H1 (cell line): ENCODE data around the gene BTNL8. TPM values are rescaled to one million over a fixed set of nuclear protein-coding genes. Genes with fewer than 3 reads are reported as not detected.

ENCODE experiments used
- CTCF ChIA-PET: fragments of 300-600 bp; sonication (Branson Sonifier 250); formaldehyde crosslinking; loops from one replicate; lab custom pipeline; 2021; ENCODE audit not compliant: partially characterized antibody; lab: Charles Lee
- POLR2A ChIA-PET: fragments of 300-600 bp; sonication (Branson Sonifier 250); formaldehyde crosslinking; loops from one replicate; lab custom pipeline; 2021; ENCODE audit warnings: inconsistent platforms; ENCODE audit not compliant: partially characterized antibody; lab: Charles Lee
- DNase-seq, 2 experiments: peaks; one replicate each; pipeline versions ENCODE4 v3.0.0 to v3.0.0-alpha.2; 2010 to 2022; ENCODE audit warnings: low spot score in 2 of 2, low read depth in 1 of 2, mixed read lengths in 1 of 2
- FAIRE-seq: peaks from 2 replicates; lab custom pipeline; 2011; peaks lifted over from hg19 to GRCh38; lab: Jason Lieb, UNC
- H2AFZ ChIP-seq: 2 replicates; pipeline ENCODE4 v1.8.1; 2012; ENCODE audit warnings: low read length, inconsistent platforms
- H2AK5ac ChIP-seq: 2 replicates; pipeline ENCODE4 v1.6.1; 2013; ENCODE audit warnings: low read depth, low read length
- H2BK120ac ChIP-seq: replicated peaks from 2 replicates; pipeline ENCODE3; 2013; ENCODE audit warnings: low read depth, low read length, inconsistent platforms
- H2BK12ac ChIP-seq: 2 replicates; pipeline ENCODE4 v1.6.1; 2013; ENCODE audit warnings: low read depth, low read length
- H2BK15ac ChIP-seq: 2 replicates; pipeline ENCODE4 v1.6.1; 2013; ENCODE audit warnings: low read length
- H2BK20ac ChIP-seq: 2 replicates; pipeline ENCODE4 v1.6.1; 2013; ENCODE audit warnings: low read length
- H2BK5ac ChIP-seq: 2 replicates; pipeline ENCODE4 v1.6.1; 2013; ENCODE audit warnings: low read depth, low read length
- H3K14ac ChIP-seq: 2 replicates; pipeline ENCODE4 v1.6.1; 2013; ENCODE audit warnings: inconsistent platforms; ENCODE audit not compliant: insufficient read length
- H3K18ac ChIP-seq: 2 replicates; pipeline ENCODE4 v1.6.1; 2013; ENCODE audit warnings: low read length; ENCODE audit errors: extremely low read depth
- H3K23ac ChIP-seq: 2 replicates; pipeline ENCODE4 v1.6.1; 2013; ENCODE audit warnings: inconsistent platforms; ENCODE audit not compliant: insufficient read length
- H3K23me2 ChIP-seq: 2 replicates; pipeline ENCODE4 v1.6.1; 2013; ENCODE audit warnings: low read depth, low read length
- H3K27ac ChIP-seq: 2 replicates; pipeline ENCODE4 v1.6.1; 2011; ENCODE audit warnings: low read depth, low read length, inconsistent platforms
- H3K27me3 ChIP-seq, 4 experiments: replicated peaks in 1 of 4; 1 replicate in 1 of 4; 2 replicates in 3 of 4; pipeline versions ENCODE4 v1.6.1 to v1.8.1; 2011 to 2013; ENCODE audit warnings: low read length in 3 of 4, mild to moderate bottlenecking in 3 of 4, inconsistent platforms in 2 of 4, mixed read lengths in 2 of 4, moderate library complexity in 1 of 4; ENCODE audit not compliant: control insufficient read depth in 3 of 4, insufficient read depth in 3 of 4; ENCODE audit errors: extremely low read depth in 1 of 4
- H3K36me3 ChIP-seq, 4 experiments: 2 replicates each; pipeline versions ENCODE4 v1.6.1 to v1.8.1; 2011 to 2013; ENCODE audit warnings: mild to moderate bottlenecking in 4 of 4, low read length in 3 of 4, moderate library complexity in 2 of 4, control low read depth in 1 of 4, inconsistent platforms in 1 of 4; ENCODE audit not compliant: insufficient read depth in 4 of 4, control insufficient read depth in 2 of 4
- H3K4ac ChIP-seq: replicated peaks from 2 replicates; pipeline ENCODE3; 2013; ENCODE audit warnings: low read length, low read depth, mixed read lengths, inconsistent platforms; ENCODE audit not compliant: insufficient read length
- H3K4me1 ChIP-seq, 4 experiments: replicated peaks in 1 of 4; 1 replicate in 1 of 4; 2 replicates in 3 of 4; pipeline versions ENCODE4 v1.6.1 to v1.8.1; 2011 to 2013; ENCODE audit warnings: low read length in 3 of 4, inconsistent platforms in 2 of 4, mixed read lengths in 1 of 4; ENCODE audit not compliant: insufficient read depth in 4 of 4, control insufficient read depth in 3 of 4
- H3K4me2 ChIP-seq, 2 experiments: 2 replicates each; pipeline versions ENCODE4 v1.6.1 to v1.8.1; 2011 to 2013; ENCODE audit warnings: low read depth in 2 of 2, low read length in 2 of 2, control low read depth in 1 of 2, inconsistent platforms in 1 of 2, mild to moderate bottlenecking in 1 of 2; ENCODE audit not compliant: insufficient read depth in 1 of 2
- H3K4me3 ChIP-seq, 4 experiments: fragments of 200-600, 300-600 bp in 1 of 4; sonication (generic), shearing (Covaris generic), sonication (Bioruptor Twin) in 1 of 4; 2 replicates each; pipeline versions ENCODE4 v1.5.1 to v1.8.1; 2011 to 2016; ENCODE audit warnings: low read length in 4 of 4, low read depth in 3 of 4, control low read depth in 2 of 4, inconsistent platforms in 2 of 4, mild to moderate bottlenecking in 2 of 4, mixed read lengths in 1 of 4, moderate library complexity in 1 of 4; ENCODE audit not compliant: insufficient read depth in 2 of 4; ENCODE audit errors: extremely low read depth in 1 of 4
- H3K56ac ChIP-seq: replicated peaks from 2 replicates; pipeline ENCODE3; 2013; ENCODE audit warnings: low read depth, mild to moderate bottlenecking, mixed read lengths, low read length, inconsistent platforms; ENCODE audit not compliant: insufficient read length
- H3K79me1 ChIP-seq: 2 replicates; pipeline ENCODE4 v1.6.1; 2013; ENCODE audit warnings: low read depth, low read length, control low read depth
- H3K79me2 ChIP-seq, 2 experiments: 2 replicates each; pipeline versions ENCODE4 v1.6.1 to v1.8.1; 2012 to 2013; ENCODE audit warnings: low read length in 2 of 2, mild to moderate bottlenecking in 2 of 2, inconsistent platforms in 1 of 2; ENCODE audit not compliant: insufficient read depth in 2 of 2, control insufficient read depth in 1 of 2
- H3K9ac ChIP-seq, 4 experiments: replicated peaks in 1 of 4; 1 replicate in 1 of 4; 2 replicates in 3 of 4; pipeline versions ENCODE4 v1.6.1 to v1.8.1; 2011 to 2013; ENCODE audit warnings: low read depth in 3 of 4, low read length in 3 of 4, control low read depth in 2 of 4, mild to moderate bottlenecking in 2 of 4, moderate library complexity in 2 of 4, inconsistent platforms in 1 of 4; ENCODE audit errors: extremely low read depth in 1 of 4
- H3K9me3 ChIP-seq, 2 experiments: 2 replicates each; pipeline versions ENCODE4 v1.6.1 to v1.8.1; 2012 to 2013; ENCODE audit warnings: mild to moderate bottlenecking in 2 of 2, moderate library complexity in 2 of 2, control low read depth in 1 of 2, inconsistent platforms in 1 of 2, low read depth in 1 of 2, low read length in 1 of 2, mixed read lengths in 1 of 2; ENCODE audit not compliant: insufficient read depth in 2 of 2
- H4K20me1 ChIP-seq, 2 experiments: replicated peaks in 1 of 2; 2 replicates each; pipeline versions ENCODE3 to v1.8.1; 2011 to 2013; ENCODE audit warnings: inconsistent platforms in 2 of 2, low read length in 2 of 2, mild to moderate bottlenecking in 1 of 2; ENCODE audit not compliant: insufficient read depth in 2 of 2, control insufficient read depth in 1 of 2
- H4K5ac ChIP-seq: 2 replicates; pipeline ENCODE4 v1.6.1; 2013; ENCODE audit warnings: low read length, low read depth, mixed read lengths, inconsistent platforms; ENCODE audit not compliant: insufficient read length
- H4K8ac ChIP-seq: 2 replicates; pipeline ENCODE4 v1.8.0; 2013; ENCODE audit warnings: mild to moderate bottlenecking, moderate library complexity, low read length, inconsistent platforms; ENCODE audit not compliant: insufficient read depth; ENCODE audit errors: extremely low read depth
- H4K91ac ChIP-seq: replicated peaks from 2 replicates; pipeline ENCODE3; 2013; ENCODE audit warnings: low read length, mixed read lengths, inconsistent platforms; ENCODE audit not compliant: insufficient read length
- CBX5 ChIP-seq: fragments of 300-800, 300-1000 bp; sonication (generic); IDR thresholded peaks from 2 replicates; pipeline ENCODE4 v1.7.1; 2016; ENCODE audit warnings: antibody characterized with exemption, low read length, low read depth
- CBX8 ChIP-seq: fragments of 300-800, 300-1000 bp; sonication (generic); IDR thresholded peaks from 2 replicates; pipeline ENCODE4 v1.7.1; 2016; ENCODE audit warnings: low read depth, low read length, borderline replicate concordance
- CTBP2 ChIP-seq: IDR thresholded peaks from 2 replicates; pipeline ENCODE4 v1.7.0; 2011; ENCODE audit warnings: borderline replicate concordance, mild to moderate bottlenecking, moderate library complexity, mixed read lengths, low read length; ENCODE audit not compliant: insufficient read depth, insufficient read length
- E2F6 ChIP-seq: IDR thresholded peaks from 2 replicates; pipeline ENCODE4 v1.6.1; 2012; ENCODE audit warnings: inconsistent platforms
- GTF2F1 ChIP-seq: IDR thresholded peaks from 2 replicates; pipeline ENCODE4 v1.6.1; 2012; ENCODE audit warnings: low read depth, low read length, improper control_type of control experiment, borderline replicate concordance
- MAFK ChIP-seq: IDR thresholded peaks from 2 replicates; pipeline ENCODE4 v1.6.1; 2012; ENCODE audit warnings: low read depth, mild to moderate bottlenecking, improper control_type of control experiment, low read length
- PHF8 ChIP-seq: fragments of 200-600 bp; sonication (generic); conservative IDR thresholded peaks from 2 replicates; pipeline ENCODE4 v1.7.1; 2012; ENCODE audit warnings: low read depth, mild to moderate bottlenecking, inconsistent platforms, low read length, moderate library complexity
- RNF2 ChIP-seq: fragments of 200-900, 300-1000 bp; sonication (generic); IDR thresholded peaks from 2 replicates; pipeline ENCODE4 v1.7.1; 2016; ENCODE audit warnings: borderline replicate concordance, low read depth, mild to moderate bottlenecking, antibody characterized with exemption, low read length; ENCODE audit not compliant: poor library complexity, severe bottlenecking; ENCODE audit errors: missing control alignments
- RXRA ChIP-seq: IDR thresholded peaks from 2 replicates; pipeline ENCODE4 v1.6.1; 2011; ENCODE audit warnings: low read depth, mild to moderate bottlenecking, low read length, moderate library complexity; ENCODE audit not compliant: insufficient read depth
- SAP30 ChIP-seq: fragments of 300-600 bp; sonication (generic); IDR thresholded peaks from 2 replicates; pipeline ENCODE4 v1.7.1; 2012; ENCODE audit warnings: low read length, moderate library complexity, mild to moderate bottlenecking, inconsistent platforms; ENCODE audit not compliant: insufficient read depth, insufficient replicate concordance
- SIX5 ChIP-seq: IDR thresholded peaks from 2 replicates; pipeline ENCODE4 v1.6.1; 2011; ENCODE audit warnings: mild to moderate bottlenecking, low read depth, low read length
- TBP ChIP-seq: IDR thresholded peaks from 2 replicates; pipeline ENCODE4 v1.6.1; 2011; ENCODE audit warnings: low read depth, low read length, improper control_type of control experiment
- ZNF274 ChIP-seq: IDR thresholded peaks from 2 replicates; pipeline ENCODE4 v1.7.0; 2012; ENCODE audit warnings: low read length, borderline replicate concordance; ENCODE audit errors: extremely low read depth
- WGBS, 2 experiments: shearing (Covaris generic) in 1 of 2; methylation state at CpG; one replicate each; pipeline versions ENCODE4 v1.1.6 to v1.1.7; 2013 to 2015; ENCODE audit warnings: low lambda C conversion rate in 2 of 2, mixed read lengths in 2 of 2, inconsistent platforms in 1 of 2, low coverage in 1 of 2, missing lambda C conversion rate in 1 of 2; ENCODE audit not compliant: insufficient replicate concordance in 2 of 2, insufficient coverage in 1 of 2, insufficient read length in 1 of 2; ENCODE audit errors: extremely low coverage in 1 of 2, missing lambda C conversion rate in 1 of 2; 5-methylcytosine and 5-hydroxymethylcytosine counted together
- polyA plus RNA-seq, 7 experiments: library from polyadenylated mRNA; depleted of rRNA in 3 of 7; stranded (reverse) in 5 of 7; unstranded in 2 of 7; fragments of >200 nt in 5 of 7; fragments of 200-250 nt in 2 of 7; gene quantifications; 1 replicate in 5 of 7; 2 replicates in 1 of 7; 4 replicates in 1 of 7; pipeline versions ENCODE4 v1.2.1 to v1.2.3, GENCODE V29; 2011 to 2013; ENCODE audit warnings: missing spikeins in 2 of 7, mixed read lengths in 2 of 7
- total RNA-seq: library from RNA; stranded (reverse); fragmentation: NEBNext Ultra II Directional; extraction: Animal tissue kit (Norgen Biotek cat#: 25700); gene quantifications from 2 replicates; pipeline ENCODE4 v1.2.1, GENCODE V29; 2021

The BTNL8 gene
- total and polyA plus RNA-seq, 2 of the 8 experiments (the other 6 are each of a cell fraction or from before 2014, with no cell fraction given): 0.32 to 0.48 TPM

- Histone ChIP-seq H3K14ac (no peak overlapping the region), H3K4me3 (no peak overlapping the region), H3K4me1 (no peaks in the 10 kb centered on the region), H3K9ac (no peak overlapping the region), H3K27me3 (no peaks in the 10 kb centered on the region), H2BK15ac (no peak overlapping the region), H3K4ac (no peak overlapping the region), H3K23ac (no peak overlapping the region), H3K4me2 (no peak overlapping the region), H3K27ac (no peak overlapping the region), H3K9me3 (peaks cover 0 to 5% of the 10 kb centered on the region in 2 experiments; a peak in 1 of 4 replicates), H4K8ac (no peak overlapping the region), H2BK120ac (no peak overlapping the region), H4K20me1 (no peaks in the 10 kb centered on the region), H3K18ac (no peak overlapping the region), H3K79me1 (no peaks in the 10 kb centered on the region), H2BK20ac (no peak overlapping the region), H2AK5ac (no peak overlapping the region), H2BK12ac (no peak overlapping the region), H3K23me2 (0 out of 2 replicates have a peak, but pooled peaks cover 1% of the 10 kb centered on the region), H2BK5ac (no peak overlapping the region), H3K56ac (no peak overlapping the region), H4K91ac (no peak overlapping the region), H2AFZ (no peak overlapping the region; the same call in 1 of the 2 replicates), H4K5ac (no peak overlapping the region), H3K36me3 (no peaks in the 10 kb centered on the region), H3K79me2 (no peaks in the 10 kb centered on the region)
- no peak for FAIRE-seq
- 76% methylated on average over 2 of the region's 2 CpGs; no CpG with 5 or more reads in 1 of the 2 experiments for WGBS, 2 experiments
- CTCF ChIA-PET: no interaction called here
- no peak for DNase-seq
- POLR2A ChIA-PET: no interaction called here
- TF ChIP-seq GTF2F1 (no peak), CBX5 (no peak), SIX5 (no peak), SAP30 (no peak), ZNF274 (no peak), RNF2 (no peak), MAFK (no peak), PHF8 (no peak), CBX8 (no peak), RXRA (no peak), E2F6 (no peak), TBP (no peak), CTBP2 (no peak)
These were observed 89.1 kb downstream of the BTNL8 start for GRCh38 chr5:180988016-180988415.
